Stimulated activated CD4-positive, alpha-beta T cell treated with anti-CD3 and anti-CD28 coated beads, Interleukin-12 subunit alpha, Interleukin-12 subunit beta, amount 100 ng/mL, for 48 hours (primary cell): Measurements from ENCODE around the gene RPS19BP1.

Experiments used
- DNase-seq, 3 donors: peaks; one replicate each; pipeline ENCODE4 v3.0.0-alpha.2; 2020; ENCODE audit warnings: low read depth in 2 of 3, low spot score in 1 of 3

RPS19BP1 gene

GRCh38 chr22:39532215-39533073 is at the start of gene RPS19BP1:
Gene RPS19BP1 (minus strand): TSS chr22:39532748. CDS start chr22:39532738, 10 bp downstream.
- DNase-seq = peak; percentile 99

GRCh38 chr22:39581303-39581702 is 48.8 kb upstream of the RPS19BP1 start:
- DNase-seq = no peak

- no peak for DNase-seq
Measured at GRCh38 chr22:39580795-39581194, 48.2 kb upstream of the RPS19BP1 start.

GRCh38 chr22:39580006-39580441 is 47.5 kb upstream of the RPS19BP1 start:
- DNase-seq = no peak

- no peak for DNase-seq
Measured at GRCh38 chr22:39577900-39578299, 45.4 kb upstream of the RPS19BP1 start.

GRCh38 chr22:39577366-39577765 is 44.8 kb upstream of the RPS19BP1 start:
- no peak for DNase-seq

- no peak for DNase-seq
Measured at GRCh38 chr22:39576027-39576426, 43.5 kb upstream of the RPS19BP1 start.

- no peak for DNase-seq
Measured at GRCh38 chr22:39575552-39575825, 42.9 kb upstream of the RPS19BP1 start.

GRCh38 chr22:39574779-39575551 is 42.4 kb upstream of the RPS19BP1 start:
- DNase-seq = no peak

- DNase-seq = no peak
Measured at GRCh38 chr22:39571538-39571937, 39.0 kb upstream of the RPS19BP1 start.

GRCh38 chr22:39570665-39571064 is 38.1 kb upstream of the RPS19BP1 start, which contains the start of gene CACNA1I:
Gene CACNA1I (plus strand): TSS chr22:39570753. CDS start chr22:39570753, 0 bp downstream.
- DNase-seq = no peak

GRCh38 chr22:39570226-39570625 is 37.7 kb upstream of the RPS19BP1 start:
- DNase-seq = no peak

- no peak for DNase-seq
Measured at GRCh38 chr22:39569066-39569465, 36.5 kb upstream of the RPS19BP1 start.

- no peak for DNase-seq
Measured at GRCh38 chr22:39568278-39568981, 35.9 kb upstream of the RPS19BP1 start.

- peak in 2 of 3 donors; percentile 9 to 12 for DNase-seq
Measured at GRCh38 chr22:39567135-39567946, 34.8 kb upstream of the RPS19BP1 start.

- DNase-seq = no peak
Measured at GRCh38 chr22:39565414-39565944, 32.9 kb upstream of the RPS19BP1 start.

GRCh38 chr22:39563571-39564428 is 31.3 kb upstream of the RPS19BP1 start:
- no peak for DNase-seq

- DNase-seq = no peak
Measured at GRCh38 chr22:39562839-39563489, 30.4 kb upstream of the RPS19BP1 start.

- DNase-seq = no peak
Measured at GRCh38 chr22:39560127-39560526, 27.6 kb upstream of the RPS19BP1 start.
